IMR-90 (cell line): Measurements from ENCODE around the gene MYH10. TPM values are rescaled to one million over a fixed set of nuclear protein-coding genes. Genes with fewer than 3 reads are reported as not detected.

Experiments
- ATAC-seq: fragments of 200-7000 bp; cut with Tn5 transposase; 2 replicates; pipeline ENCODE4 v1.9.1; 2020; ENCODE audit warnings: low read depth, mild to moderate bottlenecking, moderate library complexity
- BruUV-seq: library from RNA; stranded (reverse); fragments of 400-500 nt; replicated peaks from 2 replicates; lab custom pipeline; 2021; lab: Mats Ljungman, UMichigan
- CTCF ChIA-PET: fragments of 300-600 bp; formaldehyde crosslinking; extraction: SDS; loops from one replicate; lab custom pipeline; 2021; ENCODE audit warnings: antibody characterized with exemption; lab: Yijun Ruan, JAX
- POLR2A ChIA-PET: fragments of 300-600 bp; sonication (Branson Sonifier 250); formaldehyde crosslinking; loops from one replicate; lab custom pipeline; 2022; ENCODE audit warnings: antibody characterized with exemption; ENCODE audit not compliant: unreplicated experiment; lab: Charles Lee
- DNase-seq: peaks from one replicate; pipeline ENCODE4 v3.0.0; 2013
- H2AFZ ChIP-seq: replicated peaks from 2 replicates; pipeline ENCODE3; 2013; ENCODE audit warnings: low read length, mild to moderate bottlenecking; ENCODE audit not compliant: poor library complexity
- H2AK5ac ChIP-seq: 2 replicates; pipeline ENCODE4 v1.6.1; 2013; ENCODE audit warnings: low read depth, low read length, inconsistent platforms
- H2AK9ac ChIP-seq: replicated peaks from 2 replicates; pipeline ENCODE3; 2013; ENCODE audit warnings: mild to moderate bottlenecking, low read depth, low read length, moderate library complexity; ENCODE audit not compliant: poor library complexity
- H2BK120ac ChIP-seq: 2 replicates; pipeline ENCODE4 v1.6.1; 2013; ENCODE audit warnings: low read depth, low read length, inconsistent platforms
- H2BK15ac ChIP-seq: 3 replicates; pipeline ENCODE4 v1.6.1; 2013; ENCODE audit warnings: low read depth, low read length, inconsistent platforms
- H2BK20ac ChIP-seq: 2 replicates; pipeline ENCODE4 v1.6.1; 2013; ENCODE audit warnings: low read depth, mild to moderate bottlenecking, inconsistent platforms, low read length, moderate library complexity
- H2BK5ac ChIP-seq: 2 replicates; pipeline ENCODE4 v1.6.1; 2013; ENCODE audit warnings: mild to moderate bottlenecking, low read depth, low read length, inconsistent platforms; ENCODE audit not compliant: poor library complexity, severe bottlenecking
- H3K14ac ChIP-seq: replicated peaks from 2 replicates; pipeline ENCODE4 v1.6.1; 2013; ENCODE audit warnings: low read depth, low read length, inconsistent platforms
- H3K18ac ChIP-seq: 2 replicates; pipeline ENCODE4 v1.6.1; 2013; ENCODE audit warnings: low read depth, low read length, control low read depth
- H3K23ac ChIP-seq: 2 replicates; pipeline ENCODE4 v1.6.1; 2013; ENCODE audit warnings: low read depth, low read length, inconsistent platforms
- H3K27ac ChIP-seq: 2 replicates; pipeline ENCODE4 v1.5.1; 2013; ENCODE audit warnings: mild to moderate bottlenecking, control low read depth, low read length; ENCODE audit not compliant: insufficient read depth
- H3K27me3 ChIP-seq: 2 replicates; pipeline ENCODE4 v1.6.1; 2013; ENCODE audit warnings: low read length; ENCODE audit not compliant: control insufficient read depth, insufficient read depth
- H3K36me3 ChIP-seq: 2 replicates; pipeline ENCODE4 v1.6.1; 2013; ENCODE audit warnings: low read length, mixed read lengths; ENCODE audit not compliant: control insufficient read depth, insufficient read depth
- H3K4ac ChIP-seq: 2 replicates; pipeline ENCODE4 v1.6.1; 2013; ENCODE audit warnings: low read depth, low read length, inconsistent platforms
- H3K4me1 ChIP-seq: 2 replicates; pipeline ENCODE4 v1.6.1; 2013; ENCODE audit warnings: low read length, mixed read lengths; ENCODE audit not compliant: control insufficient read depth, insufficient read depth
- H3K4me2 ChIP-seq: 2 replicates; pipeline ENCODE4 v1.6.1; 2013; ENCODE audit warnings: low read depth, mild to moderate bottlenecking, control low read depth, low read length, moderate library complexity
- H3K4me3 ChIP-seq: 2 replicates; pipeline ENCODE4 v1.5.1; 2013; ENCODE audit warnings: low read depth, mild to moderate bottlenecking, control low read depth, low read length, moderate library complexity; ENCODE audit not compliant: insufficient read depth
- H3K56ac ChIP-seq: 2 replicates; pipeline ENCODE4 v1.6.1; 2013; ENCODE audit warnings: low read length, inconsistent platforms; ENCODE audit not compliant: insufficient read depth; ENCODE audit errors: extremely low read depth
- H3K79me1 ChIP-seq, 2 experiments: 2 replicates each; pipeline ENCODE4 v1.6.1; 2013; ENCODE audit warnings: low read length in 2 of 2, inconsistent platforms in 1 of 2, low read depth in 1 of 2
- H3K9ac ChIP-seq: 2 replicates; pipeline ENCODE4 v1.6.1; 2013; ENCODE audit warnings: low read depth, low read length, control low read depth
- H3K9me1 ChIP-seq: 2 replicates; pipeline ENCODE4 v1.6.1; 2013; ENCODE audit warnings: low read length, inconsistent platforms; ENCODE audit not compliant: insufficient read depth
- H3K9me3 ChIP-seq: 2 replicates; pipeline ENCODE4 v1.6.1; 2013; ENCODE audit warnings: low read length; ENCODE audit not compliant: control insufficient read depth, insufficient read depth
- H4K20me1 ChIP-seq: 2 replicates; pipeline ENCODE4 v1.6.1; 2013; ENCODE audit warnings: low read length, inconsistent platforms; ENCODE audit not compliant: insufficient read depth
- H4K5ac ChIP-seq: 2 replicates; pipeline ENCODE4 v1.6.1; 2013; ENCODE audit warnings: mild to moderate bottlenecking, low read depth, low read length, control low read depth
- H4K8ac ChIP-seq, 2 experiments: 2 replicates each; pipeline ENCODE4 v1.6.1; 2013; ENCODE audit warnings: low read depth in 2 of 2, low read length in 2 of 2, control low read depth in 1 of 2, inconsistent platforms in 1 of 2
- H4K91ac ChIP-seq: 2 replicates; pipeline ENCODE4 v1.6.1; 2013; ENCODE audit warnings: low read depth, low read length, inconsistent platforms; ENCODE audit not compliant: insufficient read depth
- CHD1 ChIP-seq: IDR thresholded peaks from 2 replicates; pipeline ENCODE4 v1.6.1; 2012; ENCODE audit warnings: low read depth, low read length, improper control_type of control experiment
- FOS ChIP-seq: fragments of 150-350 bp; IDR thresholded peaks from 2 replicates; pipeline ENCODE4 v1.6.1; 2016; ENCODE audit warnings: low read depth, low read length
- MAFK ChIP-seq: IDR thresholded peaks from 2 replicates; pipeline ENCODE4 v1.6.1; 2012; ENCODE audit warnings: low read depth, low read length, improper control_type of control experiment
- NFE2L2 ChIP-seq: fragments of 150-350 bp; IDR thresholded peaks from 2 replicates; pipeline ENCODE4 v1.6.1; 2016; ENCODE audit warnings: low read depth, mild to moderate bottlenecking, low read length
- RAD21 ChIP-seq: IDR thresholded peaks from 2 replicates; pipeline ENCODE4 v1.6.1; 2012; ENCODE audit warnings: low read length, improper control_type of control experiment
- RCOR1 ChIP-seq: IDR thresholded peaks from 2 replicates; pipeline ENCODE4 v1.6.1; 2012; ENCODE audit warnings: mild to moderate bottlenecking, low read length, improper control_type of control experiment; ENCODE audit not compliant: insufficient replicate concordance
- WGBS, 2 experiments: methylation state at CpG; one replicate each; pipeline versions ENCODE4 v1.1.5 to v1.1.7; 2013; ENCODE audit warnings: missing lambda C conversion rate in 2 of 2; ENCODE audit not compliant: insufficient read length in 1 of 2; ENCODE audit errors: extremely low coverage in 2 of 2; 5-methylcytosine and 5-hydroxymethylcytosine counted together
- dilution Hi-C: fragments of 300-500 bp; cut with HindIII; formaldehyde crosslinking; loops from one replicate; pipeline ENCODE4 v1.14.3; 2018; ENCODE audit warnings: low sequenced_read_pairs; ENCODE audit not compliant: unreplicated experiment
- in situ Hi-C: fragments of 300-500 bp; cut with MboI; formaldehyde crosslinking; loops from 3 replicates; pipeline ENCODE4 v1.14.3; 2019; ENCODE audit warnings: low sequenced_read_pairs, inconsistent platforms, mixed read lengths
- intact Hi-C: fragments of 100-400 bp; cut with micrococcal nuclease; formaldehyde crosslinking; loops from 2 replicates; pipeline ENCODE4 v1.10.0; 2022
- polyA plus RNA-seq, 3 experiments: library from polyadenylated mRNA; depleted of rRNA; stranded (reverse); fragments of >200 nt; gene quantifications; 2 replicates each; pipeline ENCODE4 v1.2.3, GENCODE V29; 2012; ENCODE audit warnings: low replicate concordance in 1 of 3
- total RNA-seq: library from RNA; depleted of rRNA; stranded (reverse); fragments of >200 nt; gene quantifications from 2 replicates; pipeline ENCODE4 v1.2.3, GENCODE V29; 2012
- TF ChIP-seq, protein P1 (sequence below): fragments of 150-350 bp; IDR thresholded peaks from 2 replicates; pipeline ENCODE4 v1.6.1; 2016; ENCODE audit warnings: low read depth, mild to moderate bottlenecking, low read length, moderate library complexity, borderline replicate concordance

The MYH10 gene
- total and polyA plus RNA-seq, 2 of the 4 experiments (the other 2 are of a cell fraction): 71.2 to 95.2 TPM

GRCh38 chr17:8426802-8427201 is 203.7 kb downstream of the MYH10 start:
- peaks cover under 1% of the 10 kb centered on the region; the same call in 1 of the 2 replicates for H3K9me1 ChIP-seq
- no peak overlapping the region for H2BK20ac ChIP-seq
- H3K4me2 ChIP-seq: no peak overlapping the region
- no peak overlapping the region for H2BK5ac ChIP-seq
- no peak overlapping the region for H3K23ac ChIP-seq
- no peak overlapping the region for H3K27ac ChIP-seq
- no peak overlapping the region for H3K14ac ChIP-seq
- no peaks in the 10 kb centered on the region for H3K9me3 ChIP-seq
- no peak overlapping the region for H4K5ac ChIP-seq
- no peak overlapping the region for H2AFZ ChIP-seq
- no peaks in the 10 kb centered on the region for H4K20me1 ChIP-seq
- ATAC-seq (no peak), DNase-seq (no peak)
- no peak overlapping the region for H3K4ac ChIP-seq
- no peak overlapping the region for H2BK120ac ChIP-seq
- CTCF ChIA-PET: interaction anchor here (1.0 kb wide), 1 partner anchor 11 kb away, joined by 3 read pairs; no protein-coding TSS in a partner anchor
- POLR2A ChIA-PET: no interaction called here
- no peaks in the 10 kb centered on the region for H3K4me1 ChIP-seq
- WGBS, 2 experiments: no CpG with 5 or more reads among the region's 3 CpGs
- BruUV-seq: no TSS peak
- no peak overlapping the region for H3K56ac ChIP-seq
- dilution Hi-C loops (no loop called here), intact Hi-C loops (no loop called here), in situ Hi-C loops (no loop called here)
- H3K4me3 ChIP-seq: no peak overlapping the region
- no peaks in the 10 kb centered on the region for H3K79me1 ChIP-seq
- no peak overlapping the region for H4K8ac ChIP-seq
- H3K9ac ChIP-seq: no peak overlapping the region
- H2AK5ac ChIP-seq: no peak overlapping the region
- H3K36me3 ChIP-seq: no peaks in the 10 kb centered on the region
- TF ChIP-seq CHD1 (no peak), NFE2L2 (no peak), RCOR1 (no peak), MAFK (no peak), FOS (no peak), RAD21 (no peak)
- TF ChIP-seq, protein P1, sequence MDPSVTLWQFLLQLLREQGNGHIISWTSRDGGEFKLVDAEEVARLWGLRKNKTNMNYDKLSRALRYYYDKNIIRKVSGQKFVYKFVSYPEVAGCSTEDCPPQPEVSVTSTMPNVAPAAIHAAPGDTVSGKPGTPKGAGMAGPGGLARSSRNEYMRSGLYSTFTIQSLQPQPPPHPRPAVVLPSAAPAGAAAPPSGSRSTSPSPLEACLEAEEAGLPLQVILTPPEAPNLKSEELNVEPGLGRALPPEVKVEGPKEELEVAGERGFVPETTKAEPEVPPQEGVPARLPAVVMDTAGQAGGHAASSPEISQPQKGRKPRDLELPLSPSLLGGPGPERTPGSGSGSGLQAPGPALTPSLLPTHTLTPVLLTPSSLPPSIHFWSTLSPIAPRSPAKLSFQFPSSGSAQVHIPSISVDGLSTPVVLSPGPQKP: no peak
- no peak overlapping the region for H2BK15ac ChIP-seq
- H2AK9ac ChIP-seq: no peak overlapping the region
- peaks cover 9% of the 10 kb centered on the region for H3K27me3 ChIP-seq
- H4K91ac ChIP-seq: no peak overlapping the region
- no peak overlapping the region for H3K18ac ChIP-seq
